ENCODE measurements around the gene OBP2A.

DNA sequence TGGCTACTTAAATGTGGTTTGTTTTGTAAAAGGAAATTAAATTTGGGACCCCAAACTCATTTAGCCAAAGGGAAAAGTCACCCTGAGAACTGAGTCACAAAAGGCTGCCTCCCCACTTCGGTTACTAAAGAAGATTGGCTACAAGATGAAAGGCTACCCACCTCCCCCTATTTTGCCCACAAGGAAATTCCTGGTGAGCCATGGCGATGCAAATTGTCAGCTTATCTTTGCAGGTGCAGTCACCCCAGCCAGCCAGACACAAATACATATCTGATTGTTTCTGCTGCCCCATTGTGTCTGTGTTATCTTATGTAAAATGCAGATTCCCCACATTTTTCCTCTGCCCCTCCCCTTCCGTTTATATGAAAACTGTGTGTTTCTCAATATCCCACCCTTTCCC lies 24.5 kb downstream of the OBP2A start:
- no peak for TF ChIP-seq EZH2 (IDR thresholded peaks at IDR 0.05; ENCODE audit: borderline replicate concordance, low read length)
- TF ChIP-seq, protein P1, sequence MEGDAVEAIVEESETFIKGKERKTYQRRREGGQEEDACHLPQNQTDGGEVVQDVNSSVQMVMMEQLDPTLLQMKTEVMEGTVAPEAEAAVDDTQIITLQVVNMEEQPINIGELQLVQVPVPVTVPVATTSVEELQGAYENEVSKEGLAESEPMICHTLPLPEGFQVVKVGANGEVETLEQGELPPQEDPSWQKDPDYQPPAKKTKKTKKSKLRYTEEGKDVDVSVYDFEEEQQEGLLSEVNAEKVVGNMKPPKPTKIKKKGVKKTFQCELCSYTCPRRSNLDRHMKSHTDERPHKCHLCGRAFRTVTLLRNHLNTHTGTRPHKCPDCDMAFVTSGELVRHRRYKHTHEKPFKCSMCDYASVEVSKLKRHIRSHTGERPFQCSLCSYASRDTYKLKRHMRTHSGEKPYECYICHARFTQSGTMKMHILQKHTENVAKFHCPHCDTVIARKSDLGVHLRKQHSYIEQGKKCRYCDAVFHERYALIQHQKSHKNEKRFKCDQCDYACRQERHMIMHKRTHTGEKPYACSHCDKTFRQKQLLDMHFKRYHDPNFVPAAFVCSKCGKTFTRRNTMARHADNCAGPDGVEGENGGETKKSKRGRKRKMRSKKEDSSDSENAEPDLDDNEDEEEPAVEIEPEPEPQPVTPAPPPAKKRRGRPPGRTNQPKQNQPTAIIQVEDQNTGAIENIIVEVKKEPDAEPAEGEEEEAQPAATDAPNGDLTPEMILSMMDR (conservative IDR thresholded peaks at IDR 0.05 in 1 of 2, IDR thresholded peaks at IDR 0.05 in 1 of 2; ENCODE audit: extremely low read depth in 1 of 2, insufficient read depth in 1 of 2, low read depth in 1 of 2, low read length in 2 of 2) = no peak

All from mammary epithelial cell (primary cell).